K562 (cell line): ENCODE measurements around the gene RCOR3. TPM values are rescaled to one million over a fixed set of nuclear protein-coding genes. Genes with fewer than 3 reads are reported as not detected.
"Not testable (repeated sequence)": the region's sequence is repeated elsewhere in the genome, so short reads cannot be mapped to it uniquely, and the experiment has no call there.

Source experiments
- ATAC-seq: fragments of 200-7000 bp; cut with Tn5 transposase; 3 replicates; pipeline ENCODE4 v1.9.1; 2020; ENCODE audit warnings: moderate library complexity
- BruUV-seq: library from RNA; stranded (reverse); fragments of 400-500 nt; replicated peaks from 2 replicates; lab custom pipeline; 2021; lab: Mats Ljungman, UMichigan
- CTCF ChIA-PET: fragments of 300-600 bp; formaldehyde crosslinking; extraction: SDS; loops from one replicate; lab custom pipeline; 2021; ENCODE audit warnings: low intra/inter-chr PET ratio; lab: Yijun Ruan, JAX
- POLR2A ChIA-PET: fragments of 300-600, 350-650 bp; sonication (Branson Sonifier 250); formaldehyde crosslinking; extraction: SDS; loops from one replicate; lab custom pipeline; 2021; ENCODE audit warnings: antibody characterized with exemption, inconsistent platforms; lab: Yijun Ruan, JAX
- DNase-seq, 4 experiments: peaks; one replicate each; pipeline versions ENCODE4 v3.0.0 to v3.0.0-alpha.2; 2011 to 2018; ENCODE audit warnings: low spot score in 3 of 4, mixed read lengths in 3 of 4; ENCODE audit errors: extremely low read depth in 1 of 4
- FAIRE-seq: peaks from 2 replicates; lab custom pipeline; 2011; peaks lifted over from hg19 to GRCh38; lab: Jason Lieb, UNC
- H2AFZ ChIP-seq: 2 replicates; pipeline ENCODE4 v1.6.0; 2011; ENCODE audit warnings: low read depth, low read length, control low read depth, inconsistent platforms
- H3K27ac ChIP-seq: fragments of 200-600 bp; 3 replicates; pipeline ENCODE4 v1.8.0; 2011; ENCODE audit warnings: low read depth, mild to moderate bottlenecking, control low read depth, inconsistent platforms, low read length, moderate library complexity, mixed read lengths; ENCODE audit errors: extremely low read depth
- H3K27me3 ChIP-seq, 2 experiments: fragments of 300-600 bp in 1 of 2; 2 replicates in 1 of 2; 3 replicates in 1 of 2; pipeline versions ENCODE4 v1.6.0 to v1.8.0; 2011; ENCODE audit warnings: inconsistent platforms in 2 of 2, low read length in 2 of 2, mild to moderate bottlenecking in 1 of 2, mixed read lengths in 1 of 2, moderate library complexity in 1 of 2; ENCODE audit not compliant: control insufficient read depth in 2 of 2, insufficient read depth in 2 of 2
- H3K36me3 ChIP-seq: fragments of 300-600 bp; 3 replicates; pipeline ENCODE4 v1.8.0; 2011; ENCODE audit warnings: mild to moderate bottlenecking, low read length, inconsistent platforms; ENCODE audit not compliant: control insufficient read depth, insufficient read depth
- H3K4me1 ChIP-seq, 2 experiments: fragments of 200-600 bp in 1 of 2; replicated peaks in 1 of 2; 2 replicates in 1 of 2; 3 replicates in 1 of 2; pipeline versions ENCODE4 v1.5.1 to v1.8.0; 2011; ENCODE audit warnings: inconsistent platforms in 2 of 2, low read length in 2 of 2, mild to moderate bottlenecking in 1 of 2, mixed read lengths in 1 of 2, moderate library complexity in 1 of 2; ENCODE audit not compliant: control insufficient read depth in 2 of 2, insufficient read depth in 2 of 2
- H3K4me2 ChIP-seq: 2 replicates; pipeline ENCODE4 v1.6.1; 2011; ENCODE audit warnings: low read length, control low read depth, inconsistent platforms, mixed read lengths; ENCODE audit not compliant: insufficient read depth
- H3K4me3 ChIP-seq: fragments of 200-600 bp; sonication (generic), shearing (Covaris generic); 2 replicates; pipeline ENCODE4 v1.5.1; 2016; ENCODE audit warnings: control low read depth, inconsistent platforms
- H3K79me2 ChIP-seq: fragments of 200-600 bp; 3 replicates; pipeline ENCODE4 v1.8.0; 2011; ENCODE audit warnings: low read length, inconsistent platforms; ENCODE audit not compliant: control insufficient read depth, insufficient read depth
- H3K9ac ChIP-seq, 2 experiments: 2 replicates each; pipeline versions ENCODE4 v1.6.0 to v1.6.1; 2011; ENCODE audit warnings: low read depth in 2 of 2, low read length in 2 of 2, control low read depth in 1 of 2, inconsistent platforms in 1 of 2, mild to moderate bottlenecking in 1 of 2, mixed read lengths in 1 of 2; ENCODE audit not compliant: insufficient read depth in 1 of 2
- H3K9me1 ChIP-seq: one replicate; pipeline ENCODE4 v1.6.0; 2011; ENCODE audit warnings: inconsistent platforms, mild to moderate bottlenecking, low read length, moderate library complexity; ENCODE audit not compliant: control insufficient read depth, insufficient read depth
- H3K9me3 ChIP-seq: replicated peaks from 2 replicates; pipeline ENCODE4 v1.5.1; 2011; ENCODE audit warnings: low read depth, low read length, inconsistent platforms; ENCODE audit not compliant: control insufficient read depth, insufficient read depth
- H4K20me1 ChIP-seq: replicated peaks from 2 replicates; pipeline ENCODE4 v1.6.1; 2011; ENCODE audit warnings: low read length, inconsistent platforms, mixed read lengths; ENCODE audit not compliant: control insufficient read depth, insufficient read depth
- NCOA2 ChIP-seq, 2 experiments: fragments of 450-650 bp; IDR thresholded peaks; 2 replicates each; pipeline ENCODE4 v1.6.1; 2018; ENCODE audit warnings: mild to moderate bottlenecking in 2 of 2, moderate library complexity in 1 of 2; ENCODE audit not compliant: partially characterized antibody in 2 of 2
- PHF20 ChIP-seq: fragments of 450-650 bp; IDR thresholded peaks from 2 replicates; pipeline ENCODE4 v1.6.1; 2018; ENCODE audit not compliant: partially characterized antibody
- SOX6 ChIP-seq: fragments of 450-650 bp; IDR thresholded peaks from 2 replicates; pipeline ENCODE4 v1.6.1; 2014; ENCODE audit warnings: mild to moderate bottlenecking
- WGBS: fragments of 100-300 bp; shearing (Covaris generic); methylation state at CpG from one replicate; pipeline ENCODE4 v1.1.6; 2016; ENCODE audit warnings: low coverage, mixed read lengths; ENCODE audit not compliant: insufficient coverage; ENCODE audit errors: missing lambda C conversion rate; 5-methylcytosine and 5-hydroxymethylcytosine counted together
- in situ Hi-C: fragments of 300-500 bp; cut with MboI; formaldehyde crosslinking; loops from 4 replicates; pipeline ENCODE4 v1.15.0; 2018; ENCODE audit warnings: inconsistent platforms, mixed read lengths
- intact Hi-C: fragments of 100-400 bp; cut with micrococcal nuclease; formaldehyde crosslinking; loops from 2 replicates; pipeline ENCODE4 v1.14.2; 2022
- polyA plus RNA-seq, 8 experiments: library from polyadenylated mRNA; depleted of rRNA in 4 of 8; stranded (reverse) in 5 of 8; unstranded in 3 of 8; fragments of >200 nt; fragmentation: Nextera tagmentation in 2 of 8; fragmentation: Illumina TruSeq in 1 of 8; extraction: Ambion mirVana in 2 of 8; extraction: Trizol in 1 of 8; gene quantifications; 2 replicates each; pipeline versions ENCODE4 v1.2.1 to v1.2.3, GENCODE V29; 2011 to 2014; ENCODE audit warnings: inconsistent platforms in 1 of 8, missing spikeins in 1 of 8
- total RNA-seq, 7 experiments: library from RNA; depleted of rRNA in 6 of 7; stranded (reverse); fragments of >200 nt in 6 of 7; fragmentation: Illumina TruSeq in 2 of 7; extraction: Trizol in 2 of 7; gene quantifications; 2 replicates each; pipeline versions ENCODE4 v1.2.1 to v1.2.3, GENCODE V29; 2011 to 2021; ENCODE audit warnings: low replicate concordance in 1 of 7
- TF ChIP-seq, protein P1 (sequence below), 2 experiments: fragments of 450-650 bp; IDR thresholded peaks; 2 replicates each; pipeline ENCODE4 v1.6.1; 2016; ENCODE audit warnings: mild to moderate bottlenecking in 2 of 2, borderline replicate concordance in 1 of 2, low read depth in 1 of 2, moderate library complexity in 1 of 2
- TF ChIP-seq, protein P2 (sequence below): fragments of 450-650 bp; IDR thresholded peaks from 2 replicates; pipeline ENCODE4 v1.6.1; 2017; ENCODE audit warnings: antibody characterized with exemption, mild to moderate bottlenecking
- TF ChIP-seq, protein P3 (sequence below): sonication (generic); formaldehyde crosslinking; IDR thresholded peaks from 2 replicates; pipeline ENCODE4 v1.8.1; 2023; ENCODE audit warnings: mild to moderate bottlenecking, missing genetic modification reagents

The RCOR3 gene
- total and polyA plus RNA-seq, 9 of the 15 experiments (the other 6 are each of a cell fraction or from before 2014, with no cell fraction given), result 9.7 to 42.7 (median 29.5) TPM

DNA sequence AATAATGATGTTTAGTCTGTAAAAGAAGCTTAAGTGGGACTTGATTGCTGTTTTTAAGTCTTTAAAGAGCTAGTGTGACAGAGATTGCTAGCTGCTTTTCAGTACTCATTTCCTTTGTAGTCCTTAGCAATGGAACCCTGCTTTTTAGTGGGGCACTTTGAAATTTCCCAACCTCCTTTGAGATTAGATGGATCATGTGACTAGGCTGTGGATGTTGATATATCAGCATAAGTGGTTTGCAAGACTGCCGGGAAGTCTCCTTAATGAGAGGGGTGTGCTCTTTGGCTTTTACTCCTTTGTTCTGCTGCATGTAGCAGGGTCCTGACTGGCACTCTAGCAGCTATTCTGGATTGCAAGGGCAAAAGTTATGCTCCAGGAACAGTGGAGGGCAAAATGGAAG is 11.2 kb upstream of the RCOR3 start (continued):
- TF ChIP-seq, protein P1, sequence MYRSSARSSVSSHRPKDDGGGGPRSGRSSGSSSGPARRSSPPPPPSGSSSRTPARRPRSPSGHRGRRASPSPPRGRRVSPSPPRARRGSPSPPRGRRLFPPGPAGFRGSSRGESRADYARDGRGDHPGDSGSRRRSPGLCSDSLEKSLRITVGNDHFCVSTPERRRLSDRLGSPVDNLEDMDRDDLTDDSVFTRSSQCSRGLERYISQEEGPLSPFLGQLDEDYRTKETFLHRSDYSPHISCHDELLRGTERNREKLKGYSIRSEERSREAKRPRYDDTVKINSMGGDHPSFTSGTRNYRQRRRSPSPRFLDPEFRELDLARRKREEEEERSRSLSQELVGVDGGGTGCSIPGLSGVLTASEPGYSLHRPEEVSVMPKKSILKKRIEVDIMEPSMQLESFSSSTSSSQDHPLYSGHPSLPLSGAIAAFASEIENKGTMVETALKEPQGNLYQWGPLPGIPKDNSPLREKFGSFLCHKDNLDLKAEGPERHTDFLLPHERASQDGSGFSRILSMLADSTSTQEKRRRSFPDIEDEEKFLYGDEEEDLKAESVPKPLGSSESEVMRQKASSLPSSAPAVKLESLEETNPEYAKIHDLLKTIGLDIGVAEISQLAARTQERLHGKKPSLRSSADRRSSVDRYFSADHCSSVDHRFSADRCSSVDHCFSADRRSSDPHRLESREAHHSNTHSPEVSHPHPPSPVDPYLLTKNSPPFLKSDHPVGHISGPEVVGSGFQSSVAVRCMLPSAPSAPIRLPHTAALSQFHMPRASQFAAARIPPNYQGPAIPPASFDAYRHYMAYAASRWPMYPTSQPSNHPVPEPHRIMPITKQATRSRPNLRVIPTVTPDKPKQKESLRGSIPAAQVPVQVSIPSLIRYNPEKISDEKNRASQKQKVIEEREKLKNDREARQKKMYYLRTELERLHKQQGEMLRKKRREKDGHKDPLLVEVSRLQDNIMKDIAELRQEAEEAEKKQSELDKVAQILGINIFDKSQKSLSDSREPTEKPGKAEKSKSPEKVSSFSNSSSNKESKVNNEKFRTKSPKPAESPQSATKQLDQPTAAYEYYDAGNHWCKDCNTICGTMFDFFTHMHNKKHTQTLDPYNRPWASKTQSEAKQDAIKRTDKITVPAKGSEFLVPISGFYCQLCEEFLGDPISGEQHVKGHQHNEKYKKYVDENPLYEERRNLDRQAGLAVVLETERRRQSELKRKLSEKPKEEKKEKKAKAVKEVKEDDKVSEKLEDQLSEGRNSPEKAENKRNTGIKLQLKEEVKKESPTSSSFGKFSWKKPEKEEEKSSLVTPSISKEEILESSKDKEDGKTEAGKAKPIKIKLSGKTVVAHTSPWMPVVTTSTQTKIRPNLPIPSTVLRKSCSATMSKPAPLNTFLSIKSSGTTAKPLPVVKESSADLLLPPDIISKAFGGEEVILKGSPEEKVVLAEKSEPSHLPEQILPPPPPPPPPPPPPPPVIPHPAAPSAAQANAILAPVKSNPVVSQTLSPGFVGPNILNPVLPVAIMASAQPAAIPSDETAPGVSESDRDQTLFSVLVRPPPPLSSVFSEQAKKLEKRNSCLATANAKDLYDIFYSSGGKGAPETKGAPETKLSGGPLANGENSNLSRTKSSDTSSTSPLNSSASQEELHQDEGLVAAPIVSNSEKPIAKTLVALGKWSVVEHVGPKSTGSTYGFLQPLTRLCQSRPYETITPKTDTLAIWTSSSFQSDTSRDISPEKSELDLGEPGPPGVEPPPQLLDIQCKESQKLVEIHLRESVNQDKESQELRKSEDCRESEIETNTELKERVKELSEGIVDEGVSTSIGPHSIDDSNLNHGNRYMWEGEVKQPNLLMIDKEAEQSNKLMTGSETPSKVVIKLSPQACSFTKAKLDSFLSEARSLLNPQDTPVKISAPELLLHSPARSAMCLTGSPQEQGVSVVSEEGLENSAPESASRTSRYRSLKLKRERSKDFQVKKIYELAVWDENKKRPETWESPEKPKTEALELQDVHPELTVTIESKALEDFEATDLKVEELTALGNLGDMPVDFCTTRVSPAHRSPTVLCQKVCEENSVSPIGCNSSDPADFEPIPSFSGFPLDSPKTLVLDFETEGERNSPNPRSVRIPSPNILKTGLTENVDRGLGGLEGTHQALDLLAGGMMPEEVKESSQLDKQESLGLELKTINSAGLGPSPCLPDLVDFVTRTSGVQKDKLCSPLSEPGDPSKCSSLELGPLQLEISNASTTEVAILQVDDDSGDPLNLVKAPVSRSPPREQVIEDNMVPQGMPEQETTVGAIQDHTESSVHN (IDR thresholded peaks at IDR 0.05; ENCODE audit: borderline replicate concordance in 1 of 2, low read depth in 1 of 2), result no peak
- no peak for TF ChIP-seq NCOA2 (IDR thresholded peaks at IDR 0.05; ENCODE audit: partially characterized antibody in 2 of 2)
- 0 out of 2 replicates have a peak, but pooled peaks have one; percentile 9 for TF ChIP-seq SOX6
- TF ChIP-seq PHF20, result peak; percentile 23
- TF ChIP-seq, protein P2, sequence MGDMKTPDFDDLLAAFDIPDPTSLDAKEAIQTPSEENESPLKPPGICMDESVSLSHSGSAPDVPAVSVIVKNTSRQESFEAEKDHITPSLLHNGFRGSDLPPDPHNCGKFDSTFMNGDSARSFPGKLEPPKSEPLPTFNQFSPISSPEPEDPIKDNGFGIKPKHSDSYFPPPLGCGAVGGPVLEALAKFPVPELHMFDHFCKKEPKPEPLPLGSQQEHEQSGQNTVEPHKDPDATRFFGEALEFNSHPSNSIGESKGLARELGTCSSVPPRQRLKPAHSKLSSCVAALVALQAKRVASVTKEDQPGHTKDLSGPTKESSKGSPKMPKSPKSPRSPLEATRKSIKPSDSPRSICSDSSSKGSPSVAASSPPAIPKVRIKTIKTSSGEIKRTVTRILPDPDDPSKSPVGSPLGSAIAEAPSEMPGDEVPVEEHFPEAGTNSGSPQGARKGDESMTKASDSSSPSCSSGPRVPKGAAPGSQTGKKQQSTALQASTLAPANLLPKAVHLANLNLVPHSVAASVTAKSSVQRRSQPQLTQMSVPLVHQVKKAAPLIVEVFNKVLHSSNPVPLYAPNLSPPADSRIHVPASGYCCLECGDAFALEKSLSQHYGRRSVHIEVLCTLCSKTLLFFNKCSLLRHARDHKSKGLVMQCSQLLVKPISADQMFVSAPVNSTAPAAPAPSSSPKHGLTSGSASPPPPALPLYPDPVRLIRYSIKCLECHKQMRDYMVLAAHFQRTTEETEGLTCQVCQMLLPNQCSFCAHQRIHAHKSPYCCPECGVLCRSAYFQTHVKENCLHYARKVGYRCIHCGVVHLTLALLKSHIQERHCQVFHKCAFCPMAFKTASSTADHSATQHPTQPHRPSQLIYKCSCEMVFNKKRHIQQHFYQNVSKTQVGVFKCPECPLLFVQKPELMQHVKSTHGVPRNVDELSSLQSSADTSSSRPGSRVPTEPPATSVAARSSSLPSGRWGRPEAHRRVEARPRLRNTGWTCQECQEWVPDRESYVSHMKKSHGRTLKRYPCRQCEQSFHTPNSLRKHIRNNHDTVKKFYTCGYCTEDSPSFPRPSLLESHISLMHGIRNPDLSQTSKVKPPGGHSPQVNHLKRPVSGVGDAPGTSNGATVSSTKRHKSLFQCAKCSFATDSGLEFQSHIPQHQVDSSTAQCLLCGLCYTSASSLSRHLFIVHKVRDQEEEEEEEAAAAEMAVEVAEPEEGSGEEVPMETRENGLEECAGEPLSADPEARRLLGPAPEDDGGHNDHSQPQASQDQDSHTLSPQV, result peak; percentile 37; the same call in 1 of the 2 replicates
- TF ChIP-seq, protein P3, sequence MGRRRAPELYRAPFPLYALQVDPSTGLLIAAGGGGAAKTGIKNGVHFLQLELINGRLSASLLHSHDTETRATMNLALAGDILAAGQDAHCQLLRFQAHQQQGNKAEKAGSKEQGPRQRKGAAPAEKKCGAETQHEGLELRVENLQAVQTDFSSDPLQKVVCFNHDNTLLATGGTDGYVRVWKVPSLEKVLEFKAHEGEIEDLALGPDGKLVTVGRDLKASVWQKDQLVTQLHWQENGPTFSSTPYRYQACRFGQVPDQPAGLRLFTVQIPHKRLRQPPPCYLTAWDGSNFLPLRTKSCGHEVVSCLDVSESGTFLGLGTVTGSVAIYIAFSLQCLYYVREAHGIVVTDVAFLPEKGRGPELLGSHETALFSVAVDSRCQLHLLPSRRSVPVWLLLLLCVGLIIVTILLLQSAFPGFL (CRISPR knock-in tag), result no peak
- TF ChIP-seq, all 486 proteins: peak for 23

DNA sequence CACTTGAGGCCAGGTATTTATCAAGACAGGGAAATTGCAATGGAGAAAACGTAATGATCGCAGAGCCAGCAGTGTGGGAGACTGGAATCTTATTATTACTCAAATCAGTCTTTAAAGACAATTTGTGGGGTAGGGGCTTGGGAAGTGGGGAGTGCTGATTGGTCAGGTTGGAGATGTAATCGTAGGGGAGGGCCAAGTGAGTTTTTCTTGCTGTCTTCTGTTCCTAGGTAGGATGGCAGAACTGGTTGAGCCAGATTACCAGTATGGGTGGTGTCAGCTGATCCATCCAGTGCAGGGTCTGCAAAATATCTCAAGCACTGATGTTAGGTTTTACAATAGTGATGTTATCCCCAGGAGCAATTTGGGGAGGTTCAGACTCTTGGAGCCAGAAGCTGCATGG is 9.6 kb upstream of the RCOR3 start:
- H3K9me3 ChIP-seq, H4K20me1 ChIP-seq, H3K4me3 ChIP-seq, H3K27me3 ChIP-seq, DNase-seq, BruUV-seq, H3K36me3 ChIP-seq, FAIRE-seq, H3K4me2 ChIP-seq, CTCF ChIA-PET, H3K9me1 ChIP-seq, H3K9ac ChIP-seq, H3K27ac ChIP-seq, ATAC-seq, intact Hi-C loops, H2AFZ ChIP-seq, H3K79me2 ChIP-seq, H3K4me1 ChIP-seq, in situ Hi-C loops: not testable (repeated sequence)
- POLR2A ChIA-PET, result interaction anchor here (1.9 to 2.3 kb wide), 2 partner anchors 9 to 16 kb away, joined by 6 read pairs; no protein-coding TSS in a partner anchor
- WGBS, result 55% methylated on average over 3 of the region's 3 CpGs
